Hematopoietic multipotent progenitor cell treated with erythropoietin and hydrocortisone succinate and interleukin-3 and kit ligand, for 6 days (in vitro differentiated cells): ENCODE results near the gene RASL10B.

Source experiments
- DNase-seq: peaks from one replicate; pipeline ENCODE4 v3.0.0-alpha.2; 2015

RASL10B gene

DNA sequence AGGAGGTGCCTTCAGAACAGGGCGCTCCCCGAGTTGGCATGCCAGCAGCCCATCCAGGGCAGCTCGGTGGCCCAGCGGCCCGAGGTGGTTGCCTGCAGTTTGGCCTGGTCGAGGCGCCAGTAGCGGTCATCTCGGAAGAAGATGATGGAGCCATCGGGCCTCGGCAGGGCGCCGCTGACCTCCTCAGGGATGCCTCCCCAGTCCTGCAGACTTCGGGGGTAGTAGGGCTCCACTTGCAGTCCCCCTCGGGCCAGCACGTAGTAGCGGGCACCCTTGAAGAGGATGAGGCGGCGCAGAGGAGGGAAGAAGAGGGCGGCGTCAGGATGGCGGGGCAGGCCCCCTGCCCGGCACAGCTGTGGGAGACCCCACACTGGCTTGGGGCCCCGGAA, 35.0 kb downstream of the RASL10B start:
- DNase-seq, result no peak

DNA sequence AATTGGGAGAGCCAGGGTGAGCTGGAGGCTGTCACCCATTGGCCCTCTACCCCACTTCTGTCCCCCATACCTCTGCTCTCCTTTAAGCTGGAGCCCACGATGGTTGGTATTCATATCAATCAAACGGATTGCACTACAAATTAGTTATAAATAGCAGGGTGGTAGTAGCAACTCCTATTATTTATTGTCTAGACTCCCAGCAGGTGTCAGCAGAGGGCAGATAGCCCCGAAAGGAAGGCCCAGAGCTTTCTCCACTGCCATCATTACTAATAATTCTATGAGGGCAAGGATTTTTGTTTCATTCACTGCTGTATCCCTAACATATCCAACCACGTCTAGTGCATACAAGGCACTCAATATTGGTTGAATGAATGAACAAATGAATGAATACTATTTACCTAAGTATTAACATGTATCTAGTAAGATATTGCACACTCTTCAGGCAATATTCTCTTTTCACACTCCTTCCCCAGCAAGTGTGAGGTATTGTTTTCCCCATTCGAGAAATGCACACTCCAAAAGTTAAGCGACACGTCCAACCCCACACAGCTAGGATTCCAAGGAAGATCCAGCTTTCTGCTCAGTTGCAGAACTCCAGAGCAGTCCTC, 35.6 kb downstream of the RASL10B start:
- peak; percentile 78 for DNase-seq

DNA sequence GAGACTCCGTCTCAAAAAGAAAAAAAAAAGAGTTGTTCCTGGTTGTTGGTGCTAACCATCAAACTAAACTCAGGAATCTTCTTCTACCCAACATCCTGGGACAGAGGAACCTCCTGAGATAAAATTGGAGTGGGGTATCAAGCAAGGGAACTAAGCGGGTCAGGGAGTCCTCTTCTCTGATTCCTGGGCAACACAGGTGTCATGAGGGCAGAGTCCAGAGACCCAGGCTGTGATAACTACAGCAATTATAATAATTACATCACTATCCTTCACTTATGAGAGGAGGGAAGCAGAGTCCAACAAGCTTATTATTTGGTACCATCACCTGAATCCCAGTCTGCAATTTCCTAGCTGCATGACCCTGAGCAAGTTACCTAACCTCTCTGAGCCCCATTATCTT, 37.4 kb downstream of the RASL10B start:
- no peak for DNase-seq

DNA sequence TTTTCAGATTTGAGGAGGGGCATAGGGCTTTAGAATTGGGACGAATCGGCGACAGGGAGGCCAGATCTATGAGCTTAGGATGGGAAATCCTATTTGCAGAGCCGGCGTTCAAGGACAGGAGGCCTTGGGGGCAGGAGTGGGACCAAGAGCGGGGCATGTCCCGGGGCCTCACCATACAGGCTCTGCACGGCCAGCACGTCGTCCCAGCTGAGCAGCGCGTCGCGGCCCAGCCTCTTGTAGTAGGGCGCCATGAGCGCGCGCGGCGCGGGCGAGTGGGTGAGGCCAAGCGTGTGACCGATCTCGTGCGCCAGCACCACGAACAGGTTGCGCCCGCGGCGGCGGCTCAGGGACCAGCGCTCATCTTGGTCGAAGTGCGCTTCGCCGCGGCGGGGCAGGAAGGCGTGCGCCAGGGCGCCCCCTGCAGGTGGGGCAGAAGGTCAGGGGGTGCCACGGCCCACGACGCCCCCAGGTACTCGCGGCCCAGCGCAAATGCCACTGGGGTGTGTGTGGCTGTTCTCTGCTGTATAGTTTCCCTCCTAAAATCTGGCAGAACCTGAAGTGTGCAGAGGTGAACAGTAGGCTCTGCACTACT, 38.6 kb downstream of the RASL10B start:
- DNase-seq, result no peak

DNA sequence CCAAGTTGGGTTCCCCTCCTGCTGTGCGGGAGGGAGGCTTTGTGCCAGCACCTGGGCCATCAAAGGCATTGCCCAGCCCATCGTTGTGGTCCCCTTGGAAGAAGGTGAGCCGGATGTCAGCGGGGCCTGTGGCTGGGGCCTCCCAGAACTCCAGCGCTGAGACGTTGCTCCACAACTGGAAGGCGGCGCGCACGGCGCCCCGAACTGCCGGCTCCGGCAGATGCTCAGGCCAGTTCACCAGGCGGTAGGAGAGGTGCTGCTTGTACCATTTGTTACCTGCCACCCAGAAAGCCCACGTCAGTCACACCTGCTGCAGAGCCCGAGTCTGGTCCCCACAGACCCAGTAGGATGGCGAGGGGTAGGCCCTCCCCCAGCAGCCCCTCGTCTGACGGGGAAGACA, 41.7 kb downstream of the RASL10B start:
- DNase-seq, result no peak

DNA sequence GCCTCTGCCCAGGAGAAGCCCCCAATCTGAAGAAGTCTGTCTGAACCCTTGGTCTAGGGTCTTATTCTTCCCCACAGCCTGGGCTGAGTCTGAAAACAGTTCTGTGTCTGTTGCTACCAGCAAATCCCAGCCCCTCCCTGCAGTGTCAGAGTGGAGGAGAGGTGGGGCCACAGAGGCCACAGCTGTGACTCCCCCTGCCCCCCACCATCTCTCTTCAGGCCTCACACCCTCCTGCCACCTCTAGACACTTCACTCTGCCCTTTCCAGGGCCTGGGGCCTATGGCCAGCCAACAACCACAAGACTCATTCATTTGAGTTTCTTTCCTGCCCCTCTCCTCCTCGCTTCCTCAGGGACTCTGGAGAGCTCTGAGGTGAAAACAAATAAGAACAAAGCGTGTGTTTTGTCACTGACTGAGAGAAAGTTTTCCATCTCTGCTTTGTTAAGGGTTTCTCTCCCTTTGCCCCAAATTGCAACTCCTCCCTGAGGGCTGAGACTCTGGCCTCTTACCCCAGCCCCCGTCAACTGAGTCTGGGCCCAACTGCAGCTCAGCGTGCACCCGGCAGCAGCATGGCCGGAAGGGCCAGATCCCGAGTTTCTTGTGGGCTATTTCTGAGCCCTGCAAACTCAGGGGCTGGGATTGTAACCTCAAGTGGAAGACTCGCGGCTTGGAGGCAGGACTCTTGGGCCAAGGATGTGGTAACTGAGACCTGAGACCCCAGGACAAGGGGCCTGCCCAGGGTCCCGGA, 42.4 kb downstream of the RASL10B start:
- DNase-seq, result no peak

DNA sequence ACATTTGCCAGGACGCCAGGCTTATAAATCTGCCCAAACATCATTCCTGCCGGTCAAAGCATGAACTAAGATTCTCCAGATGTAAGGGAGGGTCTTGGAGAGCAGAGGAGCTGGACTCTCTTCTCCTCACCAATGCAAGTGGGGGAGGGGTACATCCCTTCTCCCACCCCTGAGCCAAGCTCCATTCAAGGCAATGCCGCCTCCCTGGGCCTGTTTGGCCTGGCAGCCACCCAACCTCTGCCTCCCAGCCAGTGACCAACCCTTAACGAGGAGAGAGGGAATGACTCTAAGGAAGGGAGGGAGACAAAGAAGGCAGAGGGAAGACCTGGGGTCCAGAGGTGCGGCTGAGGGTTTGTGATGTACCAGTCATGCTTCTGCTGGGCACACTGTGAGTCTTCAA, 43.1 kb downstream of the RASL10B start:
- no peak for DNase-seq

DNA sequence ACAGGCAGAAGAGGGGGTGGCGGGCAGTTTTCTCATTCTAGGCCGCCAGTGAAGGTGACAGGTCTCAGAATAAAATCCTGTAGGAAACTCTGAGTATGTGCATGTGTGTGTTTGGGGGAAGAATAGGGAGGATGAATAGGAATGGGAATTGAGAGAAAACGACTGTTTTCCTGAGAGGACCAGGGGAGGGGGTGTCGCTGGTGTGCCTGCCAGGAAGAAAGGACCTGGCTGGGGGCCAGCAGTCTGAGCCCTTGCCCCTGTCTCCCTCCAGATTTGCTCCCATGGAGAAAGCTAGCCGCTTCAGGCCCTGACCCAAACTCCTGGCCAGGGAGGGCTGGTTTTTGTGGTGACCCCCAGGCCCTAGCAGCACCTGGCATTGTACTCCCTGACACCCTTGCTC, 43.6 kb downstream of the RASL10B start:
- DNase-seq, result no peak

DNA sequence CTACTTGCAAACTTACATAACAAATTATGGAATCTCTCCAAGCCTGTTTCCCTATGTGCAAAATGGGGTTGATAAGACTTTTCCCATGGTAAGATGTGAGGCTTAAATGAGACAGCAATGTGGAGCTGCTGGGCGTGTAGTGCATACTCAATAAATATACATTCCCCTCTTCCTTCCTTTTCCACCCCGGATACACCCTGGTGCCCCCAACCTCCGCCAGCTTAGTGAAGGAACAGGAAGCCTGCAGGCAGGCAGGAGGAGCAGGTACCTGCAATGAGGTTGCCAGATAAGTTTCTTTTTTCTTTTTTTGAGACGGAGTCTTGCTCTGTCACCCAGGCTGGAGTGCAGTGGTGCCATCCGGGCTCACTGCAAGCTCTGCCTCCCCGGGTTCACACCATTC, 44.1 kb downstream of the RASL10B start:
- no peak for DNase-seq

DNA sequence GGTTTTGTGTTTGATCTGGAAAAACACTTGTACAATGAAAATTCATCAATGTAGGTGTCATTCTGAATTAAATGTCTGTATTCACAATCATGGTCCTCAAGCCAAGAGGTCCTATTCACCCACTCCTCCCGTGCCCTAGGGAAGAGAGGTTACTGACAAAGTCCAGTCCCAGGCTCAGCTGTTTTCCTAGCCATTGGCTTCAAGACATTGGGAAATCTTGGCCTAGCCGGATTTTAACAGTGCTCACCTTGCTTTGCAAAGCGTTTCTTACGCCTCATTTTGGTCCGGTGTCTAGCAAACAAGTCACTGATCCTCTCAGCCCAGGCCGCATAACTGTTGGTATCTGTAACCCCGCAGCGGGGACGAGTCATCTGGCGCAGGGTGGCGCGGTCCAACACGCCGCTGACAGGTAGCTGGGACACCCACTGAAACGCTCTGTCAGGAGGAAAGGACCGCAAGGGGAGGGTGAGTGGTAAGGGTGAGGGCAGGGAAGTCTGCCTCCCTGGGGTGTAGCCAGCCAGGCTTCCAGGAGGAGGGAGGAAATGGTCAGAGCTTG, 47.3 kb downstream of the RASL10B start:
- DNase-seq, result no peak

DNA sequence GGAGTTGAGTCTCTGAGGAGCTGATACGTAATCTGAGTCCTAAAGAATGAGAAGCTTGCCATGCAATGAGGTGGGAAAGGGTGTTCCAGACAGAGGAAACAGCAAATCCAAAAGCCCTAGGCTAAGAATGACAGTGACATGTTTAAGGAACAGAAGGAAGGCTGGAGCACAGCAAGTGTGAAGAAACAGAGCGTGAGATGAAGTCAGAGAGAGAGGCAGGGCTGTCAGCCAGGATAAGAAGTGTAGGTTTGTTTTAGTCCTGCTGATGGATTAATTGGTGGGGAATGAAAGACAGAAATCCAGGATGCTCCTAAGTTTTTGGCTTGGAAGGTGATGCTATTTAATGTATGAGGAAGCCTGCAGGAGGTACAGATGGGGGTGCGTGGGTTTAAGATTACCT, 49.5 kb downstream of the RASL10B start:
- DNase-seq, result no peak

DNA sequence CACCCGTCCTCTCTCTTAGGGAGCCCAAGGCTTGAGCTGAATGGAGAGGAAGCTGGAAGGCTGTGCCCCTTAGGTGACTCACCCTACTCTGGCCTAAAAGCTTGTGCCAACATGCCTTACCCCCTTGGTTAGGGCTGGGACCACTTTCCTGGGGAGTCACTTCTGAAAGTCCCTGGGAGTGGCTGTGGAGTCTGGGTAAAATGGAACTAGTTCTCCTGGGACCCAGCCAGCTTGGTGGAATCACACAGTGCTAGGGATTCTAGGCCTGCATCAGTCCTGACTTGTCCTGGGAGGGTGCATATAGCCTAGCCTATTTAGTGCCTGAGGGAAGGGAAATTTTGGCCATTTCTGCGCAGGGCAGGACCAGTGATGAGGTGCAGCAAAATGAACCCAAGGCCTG, 53.5 kb downstream of the RASL10B start:
- no peak for DNase-seq

DNA sequence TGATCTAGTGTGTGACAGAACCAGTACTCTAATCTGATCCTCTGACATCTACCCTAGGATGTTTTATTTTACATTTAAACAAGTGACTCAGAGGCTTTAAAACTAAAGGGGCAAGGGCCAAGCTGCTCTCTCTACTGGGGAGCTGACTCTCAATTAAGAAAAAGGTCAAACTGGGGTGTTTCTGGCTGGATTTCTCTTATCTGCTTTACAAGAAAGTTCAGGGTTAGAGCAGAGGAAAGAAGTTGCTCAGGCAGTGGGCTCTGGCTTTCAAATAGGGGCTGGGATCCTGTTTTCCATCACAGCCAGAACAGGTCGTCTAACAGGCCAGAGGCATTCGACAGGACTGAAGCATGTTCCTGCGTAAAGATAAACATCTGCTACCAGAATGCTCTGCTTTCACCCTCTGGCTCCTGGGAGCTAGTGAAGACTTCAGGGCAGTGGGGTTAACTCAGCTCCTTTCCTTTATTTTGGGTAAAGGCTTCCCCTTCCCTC, 55.5 kb downstream of the RASL10B start:
- no peak for DNase-seq

DNA sequence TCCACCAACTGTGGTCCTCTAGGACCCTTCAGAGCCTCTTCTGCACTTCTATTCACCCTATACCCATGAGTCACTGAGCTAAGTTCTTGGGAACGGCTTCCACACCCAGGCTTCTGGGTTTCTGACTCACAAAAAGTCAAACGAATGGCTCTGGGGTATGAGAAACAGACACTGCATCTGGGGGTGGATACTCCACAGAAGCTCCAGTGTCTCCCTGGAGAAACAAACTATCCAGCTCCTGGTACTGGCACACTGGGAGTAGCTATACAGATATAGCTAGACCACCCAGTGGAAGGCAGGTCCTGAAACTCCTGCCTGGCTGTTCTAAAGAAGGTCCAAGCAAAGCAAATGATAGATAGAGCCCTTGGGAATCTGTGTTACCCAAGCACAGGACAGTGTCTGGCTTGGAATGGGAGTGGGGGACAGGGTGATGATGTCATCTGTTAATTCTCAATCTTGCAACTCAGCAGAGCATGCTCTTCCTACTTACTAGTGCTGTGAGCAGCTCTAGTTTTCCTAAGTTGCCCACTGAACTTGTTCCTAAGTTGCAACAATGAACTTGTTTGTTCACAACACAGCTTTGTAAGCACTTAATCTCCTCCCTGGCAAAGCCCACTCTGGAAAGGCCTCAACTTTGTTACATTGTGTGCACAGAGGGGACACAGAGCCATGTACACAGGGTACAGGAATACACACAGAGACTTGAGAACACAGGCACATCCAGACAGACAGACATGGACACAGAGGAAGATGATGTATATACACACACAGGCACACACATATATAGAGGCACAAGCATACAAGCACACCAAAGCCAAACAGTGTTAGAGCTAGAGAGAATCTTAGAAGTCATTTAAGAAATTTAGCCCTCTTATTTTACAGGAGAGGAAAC, 57.3 kb downstream of the RASL10B start:
- DNase-seq, result no peak

DNA sequence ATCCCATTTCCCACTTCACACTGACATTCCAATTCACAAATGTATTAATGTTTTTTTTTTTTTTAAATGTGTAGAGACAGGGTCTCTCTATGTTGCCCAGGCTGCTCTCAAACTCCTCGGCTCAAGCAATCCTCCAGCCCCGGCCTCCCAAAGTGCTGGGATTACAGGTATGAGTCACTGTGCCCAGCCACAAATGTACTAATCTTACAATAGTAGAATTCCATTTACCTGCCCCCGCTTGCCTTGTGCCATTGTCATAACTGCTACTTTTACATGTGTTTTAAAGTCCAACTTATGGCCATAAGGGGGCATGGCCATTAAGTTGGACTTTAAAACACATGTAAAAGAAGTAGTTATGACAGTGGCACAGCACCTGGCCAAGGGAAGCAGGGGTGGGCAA, 59.4 kb downstream of the RASL10B start:
- DNase-seq, result no peak

DNA sequence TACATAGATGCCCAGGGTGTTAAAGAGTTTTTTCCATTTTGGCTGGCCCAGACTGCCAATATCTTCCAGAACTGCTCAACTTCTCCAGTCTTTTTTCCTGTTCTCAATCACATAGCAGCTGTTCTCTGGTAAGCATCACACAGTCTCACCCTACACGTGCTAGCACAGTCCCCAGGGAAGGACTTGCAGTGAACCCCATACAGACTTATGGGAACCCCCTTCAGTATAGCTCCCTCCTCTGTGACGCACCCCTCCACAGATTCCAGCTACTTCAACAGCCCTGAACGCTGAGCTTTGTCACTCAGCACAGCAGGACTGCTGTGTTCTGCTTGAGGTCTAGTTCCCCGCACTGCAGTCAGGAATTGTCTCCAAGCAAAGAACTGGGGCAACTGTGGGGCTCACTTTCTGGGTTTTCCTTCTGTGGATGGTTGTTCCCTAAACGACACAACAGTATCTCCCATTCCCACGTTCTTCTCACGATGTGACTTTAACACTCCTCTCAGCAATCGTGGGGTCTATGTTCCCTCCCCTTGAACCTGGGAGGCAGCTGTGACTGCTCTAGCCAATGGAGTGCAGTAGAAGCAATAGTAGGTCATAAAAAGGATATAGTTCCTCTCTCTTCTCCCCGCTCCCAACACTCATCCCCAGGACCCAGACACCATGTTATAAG, 60.4 kb downstream of the RASL10B start:
- no peak for DNase-seq
